Mesenchymal stem cell (in vitro differentiated cells and primary cell): ENCODE measurements around the gene DENND2A.

Experiments used
- DNase-seq: peaks from one replicate; pipeline ENCODE4 v3.0.0-alpha.2; 2013
- H2AFZ ChIP-seq: one replicate; pipeline ENCODE4 v1.6.1; 2013; ENCODE audit warnings: low read depth, mild to moderate bottlenecking, control low read depth, inconsistent platforms, low read length, moderate library complexity
- H2AK5ac ChIP-seq: 2 replicates; pipeline ENCODE4 v1.6.1; 2013; ENCODE audit warnings: low read length, moderate library complexity, mild to moderate bottlenecking, inconsistent platforms; ENCODE audit not compliant: severe bottlenecking
- H2BK120ac ChIP-seq: one replicate; pipeline ENCODE4 v1.6.1; 2013; ENCODE audit warnings: low read depth, mild to moderate bottlenecking, inconsistent platforms, low read length, moderate library complexity
- H2BK12ac ChIP-seq, 2 experiments: one replicate each; pipeline ENCODE4 v1.6.1; 2013; ENCODE audit warnings: inconsistent platforms in 2 of 2, low read length in 2 of 2, mild to moderate bottlenecking in 2 of 2, moderate library complexity in 2 of 2, control low read depth in 1 of 2
- H2BK15ac ChIP-seq: one replicate; pipeline ENCODE4 v1.6.1; 2013; ENCODE audit warnings: mild to moderate bottlenecking, low read depth, inconsistent platforms; ENCODE audit not compliant: poor library complexity, severe bottlenecking
- H2BK5ac ChIP-seq: 2 replicates; pipeline ENCODE4 v1.6.1; 2013; ENCODE audit warnings: low read depth, mild to moderate bottlenecking, low read length, control low read depth, inconsistent platforms; ENCODE audit not compliant: poor library complexity, severe bottlenecking
- H3K14ac ChIP-seq, 2 experiments: one replicate each; pipeline ENCODE4 v1.6.1; 2013; ENCODE audit warnings: inconsistent platforms in 2 of 2, low read length in 2 of 2, control low read depth in 1 of 2, mild to moderate bottlenecking in 1 of 2, moderate library complexity in 1 of 2
- H3K18ac ChIP-seq, 2 experiments: one replicate each; pipeline ENCODE4 v1.6.1; 2013; ENCODE audit warnings: inconsistent platforms in 2 of 2, low read length in 2 of 2, control low read depth in 1 of 2, low read depth in 1 of 2, mild to moderate bottlenecking in 1 of 2
- H3K23ac ChIP-seq, 2 experiments: one replicate each; pipeline ENCODE4 v1.6.1; 2013; ENCODE audit warnings: inconsistent platforms in 2 of 2, low read length in 2 of 2, mild to moderate bottlenecking in 2 of 2, moderate library complexity in 2 of 2, control low read depth in 1 of 2
- H3K27ac ChIP-seq: 2 replicates; pipeline ENCODE4 v1.5.1; 2013; ENCODE audit warnings: mild to moderate bottlenecking, moderate library complexity, low read length, control low read depth, inconsistent platforms; ENCODE audit not compliant: poor library complexity, severe bottlenecking
- H3K27me3 ChIP-seq, 2 experiments: 2 replicates each; pipeline versions ENCODE4 v1.6.1 to v1.7.0; 2013; ENCODE audit warnings: low read length in 2 of 2, mild to moderate bottlenecking in 2 of 2, moderate library complexity in 2 of 2, control low read depth in 1 of 2, inconsistent platforms in 1 of 2; ENCODE audit not compliant: control insufficient read depth in 1 of 2, insufficient read depth in 1 of 2
- H3K36me3 ChIP-seq, 2 experiments: 2 replicates each; pipeline versions ENCODE4 v1.6.1 to v1.7.0; 2013; ENCODE audit warnings: low read length in 2 of 2, control low read depth in 1 of 2, inconsistent platforms in 1 of 2, low read depth in 1 of 2, mild to moderate bottlenecking in 1 of 2; ENCODE audit not compliant: insufficient read depth in 2 of 2, control insufficient read depth in 1 of 2
- H3K4ac ChIP-seq, 2 experiments: one replicate each; pipeline ENCODE4 v1.6.1; 2013; ENCODE audit warnings: inconsistent platforms in 2 of 2, low read length in 2 of 2, mild to moderate bottlenecking in 2 of 2, moderate library complexity in 2 of 2, control low read depth in 1 of 2, low read depth in 1 of 2
- H3K4me1 ChIP-seq: 2 replicates; pipeline ENCODE4 v1.6.1; 2013; ENCODE audit warnings: low read depth, low read length, control low read depth; ENCODE audit not compliant: control insufficient read depth, insufficient read depth
- H3K4me2 ChIP-seq: 2 replicates; pipeline ENCODE4 v1.6.1; 2013; ENCODE audit warnings: low read length, mild to moderate bottlenecking, inconsistent platforms; ENCODE audit not compliant: poor library complexity, severe bottlenecking
- H3K4me3 ChIP-seq, 2 experiments: 2 replicates each; pipeline versions ENCODE4 v1.5.1 to v1.7.0; 2013; ENCODE audit warnings: low read length in 2 of 2, mild to moderate bottlenecking in 2 of 2, control low read depth in 1 of 2, low read depth in 1 of 2; ENCODE audit not compliant: insufficient read depth in 1 of 2
- H3K79me1 ChIP-seq: replicated peaks from 2 replicates; pipeline ENCODE4 v1.6.1; 2013; ENCODE audit warnings: mild to moderate bottlenecking, control low read depth, low read length, inconsistent platforms; ENCODE audit not compliant: poor library complexity, severe bottlenecking
- H3K9ac ChIP-seq: 2 replicates; pipeline ENCODE4 v1.7.0; 2013; ENCODE audit warnings: mild to moderate bottlenecking, low read length, moderate library complexity
- H3K9me3 ChIP-seq: 2 replicates; pipeline ENCODE4 v1.7.0; 2013; ENCODE audit warnings: mild to moderate bottlenecking, low read length; ENCODE audit not compliant: control insufficient read depth
- H4K8ac ChIP-seq: one replicate; pipeline ENCODE4 v1.6.1; 2013; ENCODE audit warnings: inconsistent platforms, mild to moderate bottlenecking, low read length, moderate library complexity
- H4K91ac ChIP-seq: one replicate; pipeline ENCODE4 v1.6.1; 2013; ENCODE audit warnings: mild to moderate bottlenecking, low read length, inconsistent platforms
- WGBS: methylation state at CpG from one replicate; pipeline ENCODE4 v1.1.7; 2013; ENCODE audit warnings: mixed read lengths; 5-methylcytosine and 5-hydroxymethylcytosine counted together

Gene DENND2A

DNA sequence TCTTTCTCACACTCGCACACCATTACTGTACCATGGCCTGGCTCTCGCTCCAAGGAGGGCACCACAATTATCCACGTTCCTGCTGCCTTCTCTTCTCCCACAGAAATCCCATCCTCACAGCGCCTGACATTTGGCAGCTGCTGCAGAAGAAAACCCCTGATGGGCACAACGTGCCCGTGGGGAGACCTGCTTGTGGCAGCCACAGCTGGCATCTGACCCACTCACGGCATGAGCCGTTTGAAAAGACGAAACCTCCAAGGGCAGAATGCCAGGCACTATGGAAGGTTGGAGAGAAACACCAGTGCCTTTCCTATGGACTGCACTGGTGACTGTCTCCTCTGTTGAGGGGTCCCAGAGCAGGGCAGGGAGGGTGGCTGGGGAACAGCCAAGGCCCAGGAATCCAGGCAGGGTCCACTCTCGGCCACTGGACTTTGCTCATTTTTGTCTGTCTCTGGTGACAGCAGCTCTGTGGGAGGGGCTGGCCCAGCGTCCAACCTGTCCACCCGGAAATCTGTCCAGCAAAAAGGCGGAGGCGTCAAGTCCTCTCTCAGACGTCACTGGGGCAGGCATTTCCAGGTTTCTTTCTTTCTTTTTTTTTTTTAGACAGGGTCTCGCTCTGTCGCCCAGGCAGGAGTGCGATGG lies 100.4 kb downstream of the DENND2A start:
- Histone ChIP-seq H3K23ac (no peak overlapping the region), H2AK5ac (peak overlapping the region; percentile 49), H3K4me3 (no peak overlapping the region), H3K27ac (no peak overlapping the region), H3K9me3 (no peaks in the 10 kb centered on the region), H2BK15ac (no peak overlapping the region), H3K4me1 (peaks cover 21% of the 10 kb centered on the region), H3K4me2 (no peak overlapping the region), H4K8ac (no peak overlapping the region), H4K91ac (no peak overlapping the region), H3K18ac (no peak overlapping the region), H2BK120ac (no peak overlapping the region), H3K79me1 (peaks cover 31% of the 10 kb centered on the region), H3K9ac (no peak overlapping the region), H2BK12ac (peak overlapping the region in 1 of 2 experiments; percentile 72), H2BK5ac (no peak overlapping the region), H3K4ac (peak overlapping the region in 1 of 2 experiments; percentile 29), H3K14ac (no peak overlapping the region), H3K27me3 (no peaks in the 10 kb centered on the region), H3K36me3 (peaks cover 32 to 65% of the 10 kb centered on the region in 2 experiments), H2AFZ (no peak overlapping the region)
- no peak for DNase-seq
- 91% methylated on average over 18 of the region's 18 CpGs for WGBS

DNA sequence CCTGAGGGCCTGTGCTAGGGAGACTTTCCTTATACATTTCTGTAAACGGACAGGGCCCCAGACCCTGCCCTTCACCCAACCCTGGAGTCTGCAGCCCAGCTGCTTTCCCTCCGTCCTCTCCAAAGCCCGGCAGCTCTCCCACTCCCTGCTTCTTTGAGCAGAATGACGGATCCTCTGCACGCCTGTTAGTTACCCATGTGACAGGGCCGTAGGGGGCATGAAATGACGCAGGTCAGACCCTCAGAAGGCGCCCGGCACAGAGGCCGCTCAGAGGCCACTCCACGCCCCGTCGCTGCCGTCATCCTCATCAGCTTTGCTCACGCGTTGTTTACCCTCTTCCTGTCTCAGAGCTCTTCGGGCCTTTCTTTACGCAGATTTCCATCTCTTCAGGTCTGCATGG lies 101.2 kb downstream of the DENND2A start:
- peak overlapping the region in 1 of 2 experiments; percentile 21 for H3K4ac ChIP-seq
- H2BK120ac ChIP-seq = no peak overlapping the region
- H3K14ac ChIP-seq = no peak overlapping the region
- no peak overlapping the region for H3K27ac ChIP-seq
- H3K4me3 ChIP-seq = no peak overlapping the region
- no peak for DNase-seq
- H3K18ac ChIP-seq = peak overlapping the region in 1 of 2 experiments; percentile 68
- peak overlapping the region; percentile 81 for H2AK5ac ChIP-seq
- no peak overlapping the region for H2AFZ ChIP-seq
- H3K27me3 ChIP-seq = no peaks in the 10 kb centered on the region
- H2BK15ac ChIP-seq = no peak overlapping the region
- peak overlapping the region; percentile 14 for H2BK5ac ChIP-seq
- H3K9me3 ChIP-seq = no peaks in the 10 kb centered on the region
- peak overlapping the region; percentile 56 to 64 for H2BK12ac ChIP-seq
- H3K79me1 ChIP-seq = peaks cover 27% of the 10 kb centered on the region
- WGBS = 79% methylated on average over 18 of the region's 18 CpGs
- H4K8ac ChIP-seq = no peak overlapping the region
- no peak overlapping the region for H3K9ac ChIP-seq
- no peak overlapping the region for H4K91ac ChIP-seq
- no peak overlapping the region for H3K23ac ChIP-seq
- H3K36me3 ChIP-seq = peaks cover 24 to 65% of the 10 kb centered on the region in 2 experiments
- no peak overlapping the region for H3K4me2 ChIP-seq
- H3K4me1 ChIP-seq = peaks cover 22% of the 10 kb centered on the region

DNA sequence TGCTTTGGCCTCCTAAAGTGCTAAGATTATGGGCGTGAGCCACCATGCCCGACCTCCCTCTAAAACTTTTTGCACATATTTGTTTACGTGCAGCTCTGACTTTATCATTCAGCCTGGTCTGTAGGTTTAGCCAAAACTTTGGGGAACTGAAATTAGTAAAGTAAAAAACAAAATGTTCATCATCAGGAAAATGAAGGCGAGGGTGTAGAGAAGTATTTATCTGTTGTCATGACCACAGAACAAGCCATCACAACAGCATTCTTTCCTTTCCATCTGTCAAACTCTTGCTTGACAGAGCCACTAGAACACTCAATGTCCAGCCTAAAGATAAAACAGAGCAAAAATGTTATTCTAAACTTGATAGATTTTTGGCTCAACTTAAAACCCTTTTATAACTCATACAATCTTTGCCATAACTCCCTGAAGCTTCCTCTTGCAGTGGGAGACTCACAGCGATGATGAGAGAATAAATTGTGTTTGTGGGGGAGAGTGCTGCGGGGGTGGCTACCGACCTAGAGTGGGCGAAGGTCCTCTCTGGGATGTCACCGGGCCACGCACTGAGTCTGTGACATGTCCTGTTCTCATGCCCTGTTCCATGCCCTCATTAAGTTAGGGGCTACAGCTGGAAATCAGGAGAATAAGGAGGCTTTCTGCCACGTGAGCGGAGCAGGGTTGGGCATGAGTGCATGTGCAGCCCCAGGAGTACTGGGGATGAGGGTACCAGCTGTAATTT lies 102.7 kb downstream of the DENND2A start:
- H3K4ac ChIP-seq = no peak overlapping the region
- no peak overlapping the region for H2BK5ac ChIP-seq
- peaks cover 24 to 63% of the 10 kb centered on the region in 2 experiments for H3K36me3 ChIP-seq
- no peak overlapping the region for H3K27ac ChIP-seq
- no peaks in the 10 kb centered on the region for H3K27me3 ChIP-seq
- H3K23ac ChIP-seq = no peak overlapping the region
- H3K14ac ChIP-seq = no peak overlapping the region
- H3K4me3 ChIP-seq = no peak overlapping the region
- 93% methylated on average over 11 of the region's 12 CpGs for WGBS
- H2BK15ac ChIP-seq = no peak overlapping the region
- peaks cover 28% of the 10 kb centered on the region for H3K79me1 ChIP-seq
- no peak overlapping the region for H2BK12ac ChIP-seq
- no peak overlapping the region for H2AFZ ChIP-seq
- no peak overlapping the region for H4K8ac ChIP-seq
- peaks cover 20% of the 10 kb centered on the region for H3K4me1 ChIP-seq
- no peak for DNase-seq
- no peaks in the 10 kb centered on the region for H3K9me3 ChIP-seq
- no peak overlapping the region for H2BK120ac ChIP-seq
- no peak overlapping the region for H2AK5ac ChIP-seq
- H4K91ac ChIP-seq = no peak overlapping the region
- no peak overlapping the region for H3K18ac ChIP-seq
- H3K4me2 ChIP-seq = no peak overlapping the region
- H3K9ac ChIP-seq = no peak overlapping the region

DNA sequence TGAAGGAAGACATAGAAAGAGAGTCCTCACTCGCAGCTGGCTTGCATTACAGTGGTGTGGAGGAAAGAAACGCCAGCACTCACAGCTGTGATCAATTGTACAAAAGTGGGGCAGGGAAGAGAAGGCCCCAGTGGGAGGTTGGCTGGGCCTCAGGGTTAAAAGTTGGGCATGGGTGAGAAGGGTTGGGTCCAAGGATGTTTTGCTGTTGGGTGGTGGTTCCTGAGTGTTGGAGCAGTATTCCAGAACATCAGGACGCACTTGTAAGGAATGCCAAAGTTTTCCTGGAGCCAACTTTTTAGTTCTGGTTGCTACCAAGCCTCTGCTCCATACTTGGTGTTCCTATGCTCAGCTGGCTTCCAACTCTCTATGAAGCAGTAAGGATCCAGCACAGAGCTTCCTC lies 105.9 kb downstream of the DENND2A start:
- no peak overlapping the region for H2AK5ac ChIP-seq
- H3K27me3 ChIP-seq = no peaks in the 10 kb centered on the region
- H2BK12ac ChIP-seq = no peak overlapping the region
- no peaks in the 10 kb centered on the region for H3K9me3 ChIP-seq
- no peak overlapping the region for H3K4me2 ChIP-seq
- no peak for DNase-seq
- no peak overlapping the region for H3K27ac ChIP-seq
- no peak overlapping the region for H3K23ac ChIP-seq
- WGBS = 90% methylated on average over 3 of the region's 3 CpGs
- no peak overlapping the region for H3K9ac ChIP-seq
- H4K91ac ChIP-seq = no peak overlapping the region
- H3K18ac ChIP-seq = peak overlapping the region in 1 of 2 experiments; percentile 10
- H3K79me1 ChIP-seq = peaks cover 21% of the 10 kb centered on the region
- H3K4me1 ChIP-seq = peaks cover 3% of the 10 kb centered on the region
- no peak overlapping the region for H2BK5ac ChIP-seq
- no peak overlapping the region for H3K4ac ChIP-seq
- H3K36me3 ChIP-seq = peaks cover 17 to 61% of the 10 kb centered on the region in 2 experiments
- H2BK120ac ChIP-seq = no peak overlapping the region
- no peak overlapping the region for H2BK15ac ChIP-seq
- no peak overlapping the region for H3K4me3 ChIP-seq
- no peak overlapping the region for H4K8ac ChIP-seq
- no peak overlapping the region for H2AFZ ChIP-seq
- H3K14ac ChIP-seq = no peak overlapping the region
